GM12873 (cell line): ENCODE results near the gene BMAL1.

Experiments
- TF ChIP-seq, protein P1 (sequence below): IDR thresholded peaks from 2 replicates; pipeline ENCODE4 v1.5.1; 2012; ENCODE audit warnings: low read depth, mild to moderate bottlenecking, moderate library complexity, low read length, control low read depth; ENCODE audit not compliant: insufficient read depth; ENCODE audit errors: missing control alignments

The BMAL1 gene

GRCh38 chr11:13237761-13238160, 39.8 kb upstream of the BMAL1 start:
- TF ChIP-seq, protein P1, sequence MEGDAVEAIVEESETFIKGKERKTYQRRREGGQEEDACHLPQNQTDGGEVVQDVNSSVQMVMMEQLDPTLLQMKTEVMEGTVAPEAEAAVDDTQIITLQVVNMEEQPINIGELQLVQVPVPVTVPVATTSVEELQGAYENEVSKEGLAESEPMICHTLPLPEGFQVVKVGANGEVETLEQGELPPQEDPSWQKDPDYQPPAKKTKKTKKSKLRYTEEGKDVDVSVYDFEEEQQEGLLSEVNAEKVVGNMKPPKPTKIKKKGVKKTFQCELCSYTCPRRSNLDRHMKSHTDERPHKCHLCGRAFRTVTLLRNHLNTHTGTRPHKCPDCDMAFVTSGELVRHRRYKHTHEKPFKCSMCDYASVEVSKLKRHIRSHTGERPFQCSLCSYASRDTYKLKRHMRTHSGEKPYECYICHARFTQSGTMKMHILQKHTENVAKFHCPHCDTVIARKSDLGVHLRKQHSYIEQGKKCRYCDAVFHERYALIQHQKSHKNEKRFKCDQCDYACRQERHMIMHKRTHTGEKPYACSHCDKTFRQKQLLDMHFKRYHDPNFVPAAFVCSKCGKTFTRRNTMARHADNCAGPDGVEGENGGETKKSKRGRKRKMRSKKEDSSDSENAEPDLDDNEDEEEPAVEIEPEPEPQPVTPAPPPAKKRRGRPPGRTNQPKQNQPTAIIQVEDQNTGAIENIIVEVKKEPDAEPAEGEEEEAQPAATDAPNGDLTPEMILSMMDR = no peak

DNA sequence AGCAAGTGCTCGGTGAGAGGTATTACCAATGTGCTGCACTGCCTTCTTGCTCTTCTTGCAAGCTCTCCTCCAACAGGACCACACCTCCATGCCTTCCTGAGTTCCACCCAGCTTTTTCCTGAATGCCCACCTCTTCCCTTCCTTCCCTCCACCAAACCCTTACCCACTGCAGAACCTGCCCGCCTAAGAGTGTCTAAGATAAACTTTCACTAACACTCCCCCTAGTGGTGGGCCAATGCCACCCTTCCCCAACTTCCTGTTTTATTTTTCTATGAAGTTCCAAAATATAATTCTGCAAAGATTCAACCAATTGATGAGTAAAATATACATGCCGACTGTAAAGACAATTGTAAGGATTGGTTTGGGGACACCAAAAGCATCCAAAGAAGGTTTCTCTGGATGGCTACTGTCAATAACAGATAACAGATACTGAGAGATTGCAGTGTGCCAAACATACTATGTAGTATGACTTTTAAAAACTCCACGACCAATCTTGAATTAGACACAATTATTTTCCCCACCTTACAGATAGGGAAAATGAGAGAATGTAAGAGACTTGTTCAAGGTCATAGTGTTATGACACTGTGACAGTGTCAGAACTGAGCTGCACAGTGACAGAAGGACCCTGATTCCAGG, 38.6 kb upstream of the BMAL1 start:
- TF ChIP-seq, protein P1 = peak; percentile 80

DNA sequence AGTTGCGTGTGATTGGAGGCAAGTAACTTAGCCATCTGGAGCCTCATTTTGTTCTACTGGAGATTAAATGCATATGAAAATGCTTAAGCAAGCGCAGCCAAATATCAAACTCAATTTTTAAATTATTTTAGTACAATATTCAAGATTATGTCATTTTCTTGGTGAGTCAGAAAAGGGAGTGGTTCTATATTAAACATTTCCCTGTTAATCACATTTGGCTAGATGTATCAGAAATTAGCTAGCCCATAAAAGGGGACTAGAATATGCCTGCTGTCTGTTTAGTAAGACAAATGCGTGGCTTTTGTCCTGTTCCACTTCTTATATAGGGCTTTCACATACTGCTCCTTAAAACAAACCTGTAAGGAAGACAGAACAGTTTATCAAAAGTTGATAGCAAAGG, 35.0 kb upstream of the BMAL1 start:
- TF ChIP-seq, protein P1 = no peak

DNA sequence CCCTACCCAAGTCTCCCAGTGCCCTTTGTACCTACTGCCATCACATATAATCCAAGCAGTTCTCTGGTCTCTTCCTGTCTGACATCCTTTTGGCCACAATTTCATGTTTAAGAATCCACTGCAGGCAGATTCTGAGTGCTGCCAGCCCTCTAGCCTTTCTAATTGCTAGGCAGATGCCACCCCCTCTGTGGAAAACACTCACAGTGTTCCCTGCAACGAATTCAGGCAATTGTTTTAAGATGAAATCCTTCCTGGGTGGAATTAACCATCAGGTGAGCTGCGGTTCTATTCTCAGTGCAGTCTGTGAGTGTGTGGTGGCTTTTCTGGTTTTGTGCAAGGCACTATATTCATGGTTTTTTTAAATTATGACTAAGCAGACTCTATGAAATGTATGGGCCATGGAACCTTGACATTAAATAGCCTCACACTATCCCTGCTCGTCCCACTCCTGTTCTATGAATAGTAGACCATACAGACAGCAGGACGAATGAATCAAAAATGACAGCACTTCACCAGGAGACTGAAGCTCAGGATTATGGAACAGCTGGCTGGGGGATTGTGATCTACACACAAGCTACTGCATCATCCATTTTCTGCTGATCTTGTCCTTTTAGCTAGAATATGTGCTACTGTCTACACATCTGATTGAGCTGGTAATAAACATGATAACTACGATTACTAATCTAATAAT, 29.8 kb upstream of the BMAL1 start:
- TF ChIP-seq, protein P1 = no peak

GRCh38 chr11:13249177-13249576, 28.4 kb upstream of the BMAL1 start:
- TF ChIP-seq, protein P1 = no peak

DNA sequence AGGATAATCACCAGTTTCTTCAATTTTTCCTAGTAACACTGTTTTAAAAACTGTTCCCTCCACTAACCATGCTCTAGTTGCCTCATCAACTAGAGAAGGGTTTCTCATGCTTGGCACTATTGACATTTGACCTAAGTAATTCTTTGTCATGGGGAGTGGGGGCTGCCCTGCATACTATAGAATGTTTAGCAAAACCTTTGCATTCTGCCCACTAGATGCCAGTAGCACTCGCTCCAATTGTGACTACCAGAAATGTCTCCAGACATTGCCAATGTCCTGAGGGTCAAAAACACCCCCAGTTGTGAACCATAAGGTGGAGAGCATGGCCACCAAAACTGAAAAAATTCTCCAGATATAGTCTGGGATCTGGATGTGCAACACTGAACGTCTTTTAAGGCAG, 27.6 kb upstream of the BMAL1 start:
- TF ChIP-seq, protein P1 = peak; percentile 43

GRCh38 chr11:13251966-13252365, 25.6 kb upstream of the BMAL1 start:
- TF ChIP-seq, protein P1 = no peak
